NCI-H1105 treated with DMSO at 0.1 percent for 48 hours (cell line): ENCODE results near the gene HUNK.

ENCODE experiments used
- DNase-seq: peaks from one replicate; lab custom pipeline; 2025; lab: John Stamatoyannopoulos, UW

Gene HUNK

DNA sequence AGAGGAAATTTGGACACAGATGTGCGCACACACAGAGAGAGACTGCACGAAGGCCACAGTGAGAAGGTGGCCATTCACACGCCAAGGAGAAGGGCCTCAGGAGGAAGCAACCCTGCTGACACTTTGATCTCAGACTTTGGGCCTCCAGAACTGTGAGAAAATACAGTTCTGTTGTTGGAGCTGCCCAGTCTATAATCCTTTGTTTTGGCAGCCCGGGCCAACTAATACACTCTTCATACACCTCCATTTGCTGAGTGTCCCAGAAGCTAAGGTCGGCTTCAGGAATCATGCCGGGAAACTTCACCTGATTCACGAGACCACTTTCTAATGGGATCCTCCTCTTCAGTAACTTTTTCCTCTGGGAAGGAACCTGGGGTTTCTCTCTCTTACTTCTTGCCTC is 23.2 kb downstream of the HUNK start:
- no peak for DNase-seq

DNA sequence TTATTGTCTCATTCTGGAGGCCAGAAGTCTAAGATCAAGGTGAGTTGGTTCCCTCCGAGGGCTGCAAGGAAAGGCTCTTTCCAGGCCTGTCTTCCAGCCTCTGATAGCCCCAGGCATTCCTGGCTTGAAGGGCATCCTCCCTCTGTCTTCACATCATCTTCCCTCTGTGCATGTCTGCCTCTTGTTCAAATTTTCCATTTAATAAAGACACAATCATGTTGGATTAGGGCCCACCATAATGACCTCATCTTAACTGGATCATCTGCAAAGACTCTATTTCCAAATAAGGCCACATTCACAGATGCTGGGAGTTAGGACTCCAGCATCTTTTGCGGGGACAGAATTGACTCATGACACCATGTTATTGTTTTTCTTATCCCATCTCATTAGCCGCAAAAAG is 24.5 kb downstream of the HUNK start:
- DNase-seq = no peak

DNA sequence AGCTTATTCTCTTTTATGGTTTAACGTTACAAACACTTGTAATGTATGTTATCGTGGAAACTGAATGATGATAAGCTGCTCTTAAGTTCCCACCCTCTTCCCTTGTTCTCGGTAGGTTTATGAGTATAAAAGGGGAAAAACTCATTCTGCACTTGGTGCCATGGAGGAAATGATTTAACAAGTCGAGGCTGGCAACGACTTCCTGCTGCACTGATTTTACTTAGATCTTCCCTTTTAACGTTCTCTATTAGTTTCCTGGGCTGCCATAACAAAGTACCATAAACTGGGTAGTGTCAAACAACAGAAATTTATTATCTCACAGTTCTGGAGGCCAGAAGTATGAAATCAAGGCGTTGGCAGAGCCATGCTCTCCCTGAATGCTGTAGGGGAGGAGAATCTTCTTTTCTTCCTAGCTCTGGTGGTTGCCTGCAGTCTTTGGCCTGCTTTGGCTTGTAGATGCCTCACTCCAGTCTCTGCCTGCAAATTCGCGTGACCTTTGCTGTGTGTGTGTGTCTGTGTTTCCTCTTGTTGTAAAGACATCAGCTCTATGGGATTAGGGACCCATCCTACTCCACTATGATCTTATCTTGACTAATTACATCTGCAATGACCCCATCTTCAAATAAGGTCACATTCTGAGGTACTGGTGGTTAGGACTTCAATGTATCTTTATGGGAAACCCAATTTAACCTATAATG is 26.3 kb downstream of the HUNK start:
- no peak for DNase-seq

DNA sequence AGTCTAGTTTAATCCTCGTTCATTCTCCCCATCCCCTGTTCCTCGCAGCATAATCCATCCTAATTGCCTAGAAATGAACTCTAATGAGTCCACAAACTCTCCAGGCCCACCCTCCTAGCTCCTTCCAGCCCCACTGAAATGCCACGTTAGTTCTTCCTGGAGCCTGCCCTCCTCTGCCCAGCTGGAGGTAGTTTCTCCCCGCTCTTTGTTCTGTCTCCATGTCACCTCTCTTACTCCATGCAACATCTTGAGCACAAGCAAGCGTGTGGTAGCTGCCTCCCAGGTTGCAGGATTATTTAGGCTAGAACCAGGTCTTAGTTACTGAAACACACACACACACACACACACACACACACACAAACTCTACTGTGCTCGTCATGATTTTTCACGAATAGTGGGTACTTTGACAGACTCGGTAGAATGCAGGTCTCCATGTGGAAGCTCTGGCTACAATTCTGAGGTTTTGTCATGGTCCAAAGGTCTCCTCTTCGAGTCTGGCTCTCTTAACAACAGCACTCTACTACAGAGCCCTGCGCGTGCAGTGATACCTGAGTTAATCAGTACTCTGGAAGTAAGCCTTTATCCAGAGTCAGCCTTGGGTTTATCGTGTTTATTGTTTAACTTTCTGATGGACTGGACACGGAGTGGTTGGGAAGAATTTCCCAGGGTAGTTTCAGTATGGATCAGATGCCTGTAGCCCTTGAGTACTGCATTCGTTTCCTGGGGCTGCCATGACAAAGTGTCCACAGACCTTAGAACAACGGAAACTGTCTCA is 27.5 kb downstream of the HUNK start:
- DNase-seq = no peak

DNA sequence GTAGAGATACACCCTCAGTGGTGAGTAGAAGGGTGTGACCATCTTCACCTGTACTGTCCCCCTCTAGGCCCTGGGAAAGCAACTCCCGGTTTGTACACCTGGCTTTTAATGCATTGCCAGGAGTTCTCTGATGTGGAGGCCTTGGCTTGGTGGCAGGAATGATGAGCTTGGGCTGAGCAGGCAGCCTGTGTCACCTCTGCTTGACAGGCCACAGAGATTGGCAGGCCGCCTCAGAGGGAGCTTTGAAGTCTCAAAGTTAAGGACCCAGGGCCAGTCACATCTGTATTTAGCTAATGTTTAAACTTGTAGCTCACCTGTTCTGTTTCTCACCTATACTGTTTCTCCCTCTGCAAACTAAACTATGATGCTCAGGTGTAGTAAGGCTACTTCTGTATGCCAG is 28.5 kb downstream of the HUNK start:
- DNase-seq = no peak

DNA sequence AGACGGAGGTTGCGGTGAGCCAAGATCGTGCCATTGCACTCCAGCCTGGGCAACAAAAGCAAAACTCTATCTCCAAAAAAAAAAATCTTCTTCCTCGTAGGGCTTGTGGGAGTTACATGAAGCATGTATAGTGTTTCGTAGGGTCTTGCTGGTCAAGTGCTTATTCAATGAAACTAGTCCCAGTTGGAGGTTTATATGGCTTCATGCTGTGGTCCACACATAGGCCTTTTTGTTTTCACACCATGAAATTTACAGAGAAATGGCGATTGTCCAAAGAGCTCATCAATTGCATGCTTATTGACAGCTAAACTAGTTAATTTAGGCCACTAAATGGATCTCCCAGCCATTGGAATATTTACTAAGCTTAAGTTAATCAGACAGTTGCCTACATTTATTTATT is 29.6 kb downstream of the HUNK start:
- no peak for DNase-seq

DNA sequence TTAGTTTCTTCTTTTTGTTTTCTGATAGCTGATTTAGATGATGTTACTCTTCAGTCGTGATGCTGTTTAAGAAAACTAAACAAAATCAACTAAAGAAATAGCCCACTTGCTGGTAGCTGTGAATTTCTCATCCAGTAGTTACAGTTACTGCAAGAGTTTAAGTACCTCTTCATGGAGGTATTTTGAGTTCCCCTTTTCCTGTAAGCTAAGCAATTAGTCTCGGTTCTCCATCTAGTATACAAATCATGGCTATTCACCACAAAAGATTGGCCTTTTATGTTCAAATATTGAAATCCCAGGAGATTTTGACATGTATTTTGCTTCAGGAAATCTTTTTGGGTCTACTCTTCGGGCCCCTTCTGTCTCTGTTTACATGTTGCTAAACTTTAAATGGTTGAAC is 31.1 kb downstream of the HUNK start:
- no peak for DNase-seq

DNA sequence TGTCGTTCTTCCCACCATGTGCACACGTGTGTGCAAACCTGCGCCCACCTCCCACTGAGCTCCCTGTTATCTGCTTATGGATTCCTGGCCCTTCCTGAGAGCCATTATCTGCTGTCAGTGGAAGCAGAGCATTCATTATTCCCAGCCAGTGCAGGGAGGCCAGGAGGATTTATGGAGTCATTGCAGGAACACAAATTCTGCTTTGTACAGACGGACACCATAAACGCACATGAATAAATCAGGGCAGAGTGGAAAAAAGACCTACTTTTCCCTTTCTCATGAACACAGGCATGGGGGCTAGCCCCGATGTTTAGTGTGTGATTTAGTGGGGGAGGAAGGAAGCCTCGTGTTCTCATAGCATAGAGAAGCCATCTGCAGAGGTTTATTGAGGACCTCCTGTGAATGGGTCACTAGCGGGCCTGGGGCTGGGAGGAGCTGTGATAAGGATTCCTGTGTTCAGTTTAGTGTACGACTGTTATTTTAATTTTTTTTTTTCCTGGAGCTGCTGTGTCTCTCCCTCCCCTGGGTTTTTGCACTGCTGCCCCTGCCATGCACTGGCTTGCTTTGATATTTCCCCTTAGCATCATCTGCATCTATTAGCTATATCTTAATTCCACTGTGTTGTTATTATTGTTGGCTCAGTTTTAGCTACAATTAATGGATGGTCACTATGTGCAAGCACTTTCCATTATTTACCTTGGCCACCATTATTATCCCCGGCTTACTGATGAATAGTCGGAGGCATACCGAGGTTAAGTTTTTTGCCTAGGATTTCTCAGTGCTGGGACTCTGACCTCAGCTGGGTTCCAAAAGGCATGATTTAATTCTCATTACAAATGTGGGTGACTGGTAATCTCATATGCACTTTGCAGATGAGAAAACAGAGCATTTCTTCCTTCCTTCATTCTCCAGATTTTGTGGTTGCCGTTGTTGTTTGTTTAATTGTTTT is 33.0 kb downstream of the HUNK start:
- DNase-seq = no peak

DNA sequence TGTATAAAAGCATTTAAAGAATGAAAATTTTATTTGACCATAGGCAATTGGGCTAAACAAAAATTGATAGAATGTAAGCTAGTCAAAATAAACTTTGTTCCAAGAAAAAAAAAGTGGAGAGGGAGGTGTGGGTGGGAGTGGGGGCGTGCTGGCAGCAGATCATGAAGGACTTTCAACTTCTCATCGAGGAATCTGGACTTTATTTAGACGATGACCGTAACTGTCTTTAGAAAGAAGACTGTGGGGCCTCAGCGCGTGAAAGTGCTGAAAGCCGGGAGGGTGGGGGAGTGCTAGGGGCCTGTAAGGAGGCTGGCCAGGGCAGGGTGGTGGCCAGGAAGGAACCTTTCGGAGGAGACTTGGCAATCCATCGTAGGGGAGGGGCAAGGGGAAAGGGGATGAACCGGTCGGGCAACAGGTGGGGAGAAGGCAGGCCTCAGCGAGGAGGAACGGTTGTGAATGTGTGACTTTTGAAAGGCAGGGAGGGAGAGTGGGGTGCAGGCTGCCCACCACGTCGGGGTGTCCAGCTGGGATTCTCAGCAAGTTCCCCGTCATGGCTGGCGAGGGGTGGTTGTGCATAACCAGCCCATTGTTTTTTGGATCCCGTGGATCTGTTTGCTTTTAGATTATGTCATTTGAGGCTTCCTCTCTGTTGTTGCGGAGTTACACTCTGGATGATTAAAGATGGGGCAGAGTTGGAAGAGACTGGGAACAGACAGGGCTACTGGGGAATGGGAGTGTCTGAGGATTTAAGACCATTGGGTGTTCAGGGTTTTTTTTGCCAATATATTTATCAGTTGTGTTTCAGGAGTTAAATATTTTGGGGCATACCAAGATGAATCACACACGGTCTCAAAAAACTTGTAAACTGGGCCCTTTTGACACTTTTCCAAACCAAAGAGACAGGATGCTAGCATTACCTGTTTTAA is 35.5 kb downstream of the HUNK start:
- DNase-seq = no peak

DNA sequence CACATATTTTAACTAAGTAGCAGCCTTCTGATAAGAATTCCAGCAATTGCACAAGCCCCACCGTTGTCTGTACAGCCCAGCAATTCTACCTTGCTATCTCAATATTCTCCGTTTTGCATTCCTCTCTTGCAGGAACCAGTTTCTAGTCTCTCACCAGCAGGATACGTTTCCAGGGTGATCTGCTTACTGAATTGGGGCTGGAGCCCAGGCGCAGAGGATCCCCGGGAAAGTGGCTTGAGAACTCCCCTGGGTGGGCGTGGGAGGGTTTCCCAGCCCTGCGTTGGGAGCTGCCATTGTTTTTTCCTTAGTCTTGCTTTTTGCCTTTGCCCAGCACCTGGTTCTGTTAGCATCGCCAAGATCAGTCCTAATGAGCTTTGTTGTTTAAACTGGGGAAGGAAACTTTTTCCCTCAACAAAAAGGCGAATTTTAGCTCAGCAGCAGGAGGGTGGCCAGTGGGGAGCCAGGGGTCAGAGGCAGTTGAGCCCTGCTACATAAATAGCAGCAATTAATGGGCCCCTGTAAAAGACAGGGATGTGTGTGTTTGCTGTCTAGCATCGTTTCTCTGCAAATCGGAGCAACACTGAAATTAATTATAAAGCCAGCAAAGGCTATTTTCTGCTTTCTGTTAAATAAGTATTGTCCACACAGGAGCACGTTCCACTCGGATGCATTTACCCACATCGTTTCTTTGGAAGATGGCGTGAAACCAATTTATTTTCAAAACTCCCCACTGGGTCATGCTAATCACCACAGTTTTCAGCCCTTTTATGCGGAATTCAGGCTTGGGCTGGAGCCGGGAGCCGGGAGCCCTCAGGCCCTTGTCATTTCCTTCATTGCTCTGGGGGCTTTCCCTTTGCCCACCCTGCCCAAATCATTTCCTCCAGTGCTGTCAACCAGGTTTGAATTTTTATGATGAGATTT is 36.6 kb downstream of the HUNK start:
- DNase-seq = no peak

DNA sequence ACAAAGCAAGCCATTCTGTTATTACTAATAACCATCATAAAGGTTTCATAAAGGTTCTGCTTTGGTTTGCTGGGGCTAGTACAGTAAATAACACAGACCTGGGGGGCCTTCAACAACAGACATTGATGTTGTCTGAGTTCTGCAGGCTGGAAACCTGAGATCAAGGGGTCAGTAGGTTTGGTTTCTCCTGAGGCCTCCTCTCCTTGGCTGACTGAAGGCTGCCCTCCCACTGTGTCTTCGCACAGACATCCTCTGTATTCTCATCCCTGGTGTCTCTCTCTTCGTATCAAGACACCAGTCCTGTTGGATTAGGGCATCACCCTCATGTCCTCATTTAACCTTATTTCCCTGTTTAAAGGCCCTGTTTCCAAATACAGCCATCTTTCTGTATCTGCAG is 37.3 kb downstream of the HUNK start:
- DNase-seq = no peak

DNA sequence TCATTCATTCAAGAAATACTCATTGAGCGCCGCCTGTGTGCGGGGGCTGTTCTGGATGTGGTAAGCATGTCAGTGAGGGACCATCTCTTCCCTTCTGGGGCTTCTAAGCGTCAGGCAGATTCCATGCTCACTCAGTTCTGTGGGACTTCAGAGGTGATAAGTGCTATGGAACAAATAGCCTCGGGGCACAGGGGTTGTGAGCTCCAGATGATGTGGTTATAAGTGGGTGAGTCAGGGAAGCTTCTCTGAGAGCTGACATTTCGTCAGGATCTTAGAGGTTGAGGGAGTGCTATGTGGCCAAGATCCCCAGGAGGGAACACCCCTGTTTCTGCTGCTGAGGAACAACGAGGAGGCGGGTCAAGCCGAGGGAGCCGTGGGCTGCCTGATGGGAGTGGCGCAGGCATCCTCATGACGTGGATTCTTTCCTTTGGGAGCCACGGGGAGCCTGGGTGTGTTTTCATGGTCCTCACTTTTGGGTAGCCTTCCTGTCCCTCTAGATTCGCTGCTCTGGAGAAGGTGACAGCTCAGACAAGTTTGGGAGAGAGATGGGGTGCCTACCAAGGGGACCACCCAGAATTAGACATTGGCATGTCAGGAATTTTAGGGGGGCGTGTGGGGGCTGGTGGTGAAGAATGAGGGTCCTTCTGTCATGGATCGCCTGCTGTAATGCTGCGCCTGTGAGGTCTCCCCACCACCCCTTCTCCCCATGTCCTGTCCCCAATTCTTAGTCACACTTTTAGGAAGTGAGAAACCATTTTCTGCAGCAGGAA is 38.5 kb downstream of the HUNK start:
- DNase-seq = no peak

DNA sequence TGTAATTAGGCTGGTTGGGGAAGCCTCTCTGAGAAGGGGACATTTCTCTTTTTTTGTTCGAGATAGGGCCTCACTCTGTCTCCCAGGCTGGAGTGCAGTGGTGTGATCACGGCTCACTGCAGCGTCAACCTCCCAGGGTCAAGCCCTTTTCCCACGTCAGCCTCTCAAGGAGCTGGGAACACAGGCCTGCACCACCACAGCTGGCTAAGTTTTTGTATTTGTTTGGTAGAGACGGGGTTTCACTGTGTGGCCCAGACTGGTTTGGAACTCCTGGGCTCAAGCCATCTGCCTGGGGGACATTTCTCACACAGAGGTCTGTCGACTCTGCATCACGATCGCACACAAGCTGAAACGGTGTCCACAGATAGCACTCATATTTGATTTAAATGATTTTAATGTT is 39.7 kb downstream of the HUNK start:
- no peak for DNase-seq

DNA sequence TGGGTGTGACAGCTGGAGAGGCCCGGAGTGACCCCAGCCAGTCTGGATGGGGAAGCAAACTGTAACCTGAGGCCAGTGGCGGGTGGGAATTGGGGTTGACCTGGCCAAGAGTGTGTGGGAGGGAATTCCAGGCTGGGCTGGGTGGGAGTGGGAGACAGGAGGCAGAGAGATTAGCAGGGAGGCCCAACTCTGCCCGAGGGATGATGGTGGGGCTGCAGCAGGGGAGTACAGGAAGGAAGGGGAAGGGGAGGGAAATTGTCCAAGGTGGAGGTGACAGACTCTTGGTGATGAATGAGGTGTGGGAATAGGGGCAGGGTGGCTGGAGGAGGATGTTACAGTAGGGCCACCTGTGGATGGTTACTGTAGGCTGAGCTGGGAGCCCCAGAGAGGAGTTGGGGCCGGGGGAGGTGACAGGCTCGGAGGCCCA is 40.4 kb downstream of the HUNK start:
- no peak for DNase-seq

DNA sequence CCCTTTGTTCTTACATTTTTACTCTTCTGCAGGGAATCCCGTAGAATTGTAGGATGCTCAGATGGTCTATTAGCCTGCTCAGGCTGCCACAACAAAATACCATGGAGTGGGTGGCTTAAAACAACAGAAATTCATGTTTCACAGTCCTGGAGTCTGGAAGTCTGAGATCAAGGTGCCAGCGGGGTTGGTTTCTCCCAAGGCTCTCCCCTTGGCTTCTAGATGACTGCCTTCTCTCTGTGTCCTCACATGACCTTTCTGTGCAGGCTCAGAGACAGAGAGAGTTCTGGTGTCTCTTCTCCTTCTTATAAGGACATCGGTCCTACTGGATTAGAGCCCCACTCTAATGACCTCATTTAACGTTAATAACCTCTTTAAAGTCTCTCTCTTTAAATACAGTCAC is 41.7 kb downstream of the HUNK start:
- DNase-seq = no peak

DNA sequence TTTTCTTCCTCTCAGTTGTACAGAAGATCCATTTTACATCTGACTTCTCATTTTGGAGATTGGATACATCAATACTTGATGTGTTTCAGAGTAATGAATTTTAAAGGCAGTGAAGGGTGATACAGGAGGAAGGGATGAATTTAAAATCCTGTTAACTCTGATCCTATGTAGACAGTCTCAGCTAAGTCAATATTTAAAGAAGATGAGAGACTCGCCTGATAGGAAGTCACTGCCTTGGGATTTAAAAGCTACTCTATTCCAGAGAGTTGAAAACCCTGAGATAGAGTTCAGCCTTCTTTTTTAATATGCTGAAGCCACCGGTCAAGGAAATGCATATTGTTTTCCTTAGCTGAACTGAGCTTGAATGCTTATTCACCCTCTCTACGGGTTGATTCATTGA is 42.7 kb downstream of the HUNK start:
- DNase-seq = no peak

DNA sequence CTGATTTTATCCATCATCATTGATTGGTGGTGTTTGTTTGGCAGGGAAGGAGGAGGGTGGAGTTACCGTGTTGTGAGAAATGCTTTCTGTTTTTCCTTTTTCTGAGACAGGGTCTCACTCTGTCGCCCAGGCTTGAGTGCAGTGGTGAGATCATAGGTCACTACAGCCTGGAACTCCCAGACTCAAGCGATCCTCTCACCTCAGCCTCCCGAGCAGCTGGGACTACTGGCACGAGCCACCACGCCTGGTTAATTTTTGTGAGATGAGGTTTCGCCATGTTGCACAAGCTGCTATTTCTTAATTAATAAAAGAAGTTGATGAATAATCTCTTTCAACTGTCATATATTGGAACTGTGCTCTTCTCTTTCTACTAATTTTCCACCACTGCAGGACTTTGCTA is 44.3 kb downstream of the HUNK start:
- no peak for DNase-seq

DNA sequence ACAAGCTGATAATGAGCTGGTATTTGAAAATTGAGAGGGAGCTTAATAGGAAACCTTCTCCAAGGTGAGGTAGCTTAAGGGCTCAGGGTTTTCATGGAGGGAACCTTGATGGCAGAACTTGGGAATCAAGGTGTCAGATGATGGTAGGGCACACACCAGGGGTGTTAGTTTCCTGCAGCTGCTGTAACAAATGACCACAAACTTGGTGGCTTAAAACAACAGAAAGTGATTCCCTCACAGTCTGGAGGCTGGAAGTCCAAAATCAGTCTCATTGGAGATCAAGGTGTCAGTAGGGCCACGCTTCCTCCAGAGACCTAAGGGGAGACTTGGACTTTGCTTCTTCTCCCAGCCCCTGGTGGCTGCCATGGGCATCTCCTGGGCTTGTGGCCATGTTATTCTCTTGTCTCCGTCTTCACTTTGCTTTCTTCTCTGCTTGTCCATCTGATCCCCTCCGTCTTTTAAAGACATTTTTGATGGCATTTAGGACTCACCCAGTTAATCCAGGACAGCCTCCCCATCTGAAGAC is 45.5 kb downstream of the HUNK start:
- DNase-seq = no peak

DNA sequence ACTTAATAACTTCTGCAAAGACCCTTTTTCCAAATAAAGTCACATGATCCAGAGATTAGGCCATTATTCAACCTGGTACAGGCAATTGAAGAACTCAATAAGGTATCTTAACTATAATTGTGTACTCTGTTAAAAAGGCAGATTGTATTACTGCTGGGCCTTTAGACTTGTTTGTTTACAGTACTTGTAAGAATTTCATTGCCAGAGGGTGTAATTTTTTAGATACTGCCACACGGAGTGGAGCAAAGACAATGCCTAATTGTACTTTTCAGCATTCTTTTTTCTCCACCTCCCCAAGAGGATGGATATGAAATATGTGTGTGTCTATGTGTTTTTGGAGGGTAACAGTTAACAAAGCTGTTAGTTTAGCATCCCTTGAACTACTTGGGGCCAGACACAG is 47.5 kb downstream of the HUNK start:
- no peak for DNase-seq
